OCI-LY3 (cell line): ENCODE measurements around the gene GRM8.

ENCODE experiments used
- H2AFZ ChIP-seq: fragments of 200-600, 300-600 bp; shearing (Covaris generic); 2 replicates; pipeline ENCODE4 v1.6.0; 2014; ENCODE audit warnings: antibody characterized with exemption, low read depth, low read length
- H3K27ac ChIP-seq: fragments of 200-600, 300-600 bp; sonication (generic); 2 replicates; pipeline ENCODE4 v1.5.1; 2014; ENCODE audit warnings: mild to moderate bottlenecking, low read length, moderate library complexity, mixed read lengths
- H3K27me3 ChIP-seq: fragments of 200-600, 300-600 bp; sonication (generic); 2 replicates; pipeline ENCODE4 v1.6.1; 2014; ENCODE audit warnings: low read depth, low read length, mixed read lengths
- H3K36me3 ChIP-seq: fragments of 200-600, 300-600 bp; sonication (generic); replicated peaks from 2 replicates; pipeline ENCODE3; 2014; ENCODE audit warnings: low read depth, low read length, mixed read lengths
- H3K4me1 ChIP-seq: fragments of 300-600, 200-600 bp; sonication (generic); 2 replicates; pipeline ENCODE4 v1.6.1; 2014; ENCODE audit warnings: low read length, mixed read lengths
- H3K4me2 ChIP-seq: fragments of 200-600, 300-600 bp; sonication (generic); 2 replicates; pipeline ENCODE4 v1.6.1; 2014; ENCODE audit warnings: low read length, mixed read lengths
- H3K4me3 ChIP-seq: fragments of 300-600, 200-600 bp; sonication (generic); 2 replicates; pipeline ENCODE4 v1.5.1; 2014; ENCODE audit warnings: antibody characterized with exemption, mild to moderate bottlenecking, low read length, moderate library complexity
- H3K79me2 ChIP-seq: fragments of 300-600, 200-600 bp; shearing (Covaris generic); 2 replicates; pipeline ENCODE4 v1.6.1; 2014; ENCODE audit warnings: mild to moderate bottlenecking, low read length, mixed read lengths
- H3K9ac ChIP-seq: fragments of 300-600, 200-600 bp; shearing (Covaris generic); 2 replicates; pipeline ENCODE4 v1.6.0; 2014; ENCODE audit warnings: mild to moderate bottlenecking, low read length, moderate library complexity
- H3K9me3 ChIP-seq: fragments of 200-600, 300-600 bp; shearing (Covaris generic); 2 replicates; pipeline ENCODE4 v1.6.1; 2014; ENCODE audit warnings: low read length, mixed read lengths; ENCODE audit not compliant: insufficient read depth
- H4K20me1 ChIP-seq: fragments of 200-600, 300-600 bp; sonication (generic); 2 replicates; pipeline ENCODE4 v1.6.1; 2016; ENCODE audit warnings: low read length, mixed read lengths; ENCODE audit not compliant: insufficient read depth
- CTCF ChIP-seq: fragments of 200-600, 300-600 bp; sonication (generic); IDR thresholded peaks from 2 replicates; pipeline ENCODE4 v1.5.1; 2014; ENCODE audit warnings: antibody characterized with exemption, low read length, low read depth
- EZH2phosphoT487 ChIP-seq: fragments of 200-600 bp; shearing (Covaris generic); IDR thresholded peaks from 2 replicates; pipeline ENCODE4 v1.6.1; 2018; ENCODE audit warnings: antibody characterized with exemption, mixed run types, low read depth

GRM8 gene

GRCh38 chr7:126856691-126857291 is 395.9 kb downstream of the GRM8 start:
- H3K27ac ChIP-seq = no peak overlapping the region
- no peaks in the 10 kb centered on the region for H3K36me3 ChIP-seq
- TF ChIP-seq EZH2phosphoT487 (no peak), CTCF (peak; percentile 72)
- H3K4me1 ChIP-seq = no peaks in the 10 kb centered on the region
- H2AFZ ChIP-seq = no peak overlapping the region
- H3K79me2 ChIP-seq = no peaks in the 10 kb centered on the region
- H3K27me3 ChIP-seq = no peaks in the 10 kb centered on the region
- no peak overlapping the region for H3K4me2 ChIP-seq
- no peak overlapping the region for H3K4me3 ChIP-seq
- no peak overlapping the region for H3K9ac ChIP-seq
- H3K9me3 ChIP-seq = no peaks in the 10 kb centered on the region
- no peaks in the 10 kb centered on the region for H4K20me1 ChIP-seq

- Histone ChIP-seq H4K20me1 (no peaks in the 10 kb centered on the region), H3K27me3 (no peaks in the 10 kb centered on the region), H3K9me3 (no peaks in the 10 kb centered on the region), H3K36me3 (no peaks in the 10 kb centered on the region), H3K4me1 (no peaks in the 10 kb centered on the region), H3K27ac (no peak overlapping the region), H2AFZ (no peak overlapping the region), H3K9ac (no peak overlapping the region), H3K4me2 (no peak overlapping the region), H3K4me3 (no peak overlapping the region), H3K79me2 (no peaks in the 10 kb centered on the region)
- no peak for TF ChIP-seq EZH2phosphoT487
- no peak for TF ChIP-seq CTCF
Measured at GRCh38 chr7:126845331-126845730, 407.4 kb downstream of the GRM8 start.

- Histone ChIP-seq H3K4me2 (no peak overlapping the region), H3K36me3 (no peaks in the 10 kb centered on the region), H3K79me2 (no peaks in the 10 kb centered on the region), H3K4me1 (no peaks in the 10 kb centered on the region), H3K4me3 (no peak overlapping the region), H3K9me3 (no peaks in the 10 kb centered on the region), H2AFZ (no peak overlapping the region), H3K27ac (no peak overlapping the region), H4K20me1 (no peaks in the 10 kb centered on the region), H3K27me3 (no peaks in the 10 kb centered on the region), H3K9ac (no peak overlapping the region)
- TF ChIP-seq CTCF = no peak
Measured at GRCh38 chr7:126843883-126844282, 408.9 kb downstream of the GRM8 start.

- H2AFZ ChIP-seq = no peak overlapping the region
- no peaks in the 10 kb centered on the region for H3K79me2 ChIP-seq
- TF ChIP-seq EZH2phosphoT487 (no peak), CTCF (no peak)
- no peak overlapping the region for H3K4me3 ChIP-seq
- no peak overlapping the region for H3K4me2 ChIP-seq
- H3K9ac ChIP-seq = no peak overlapping the region
- H3K27ac ChIP-seq = no peak overlapping the region
- H3K27me3 ChIP-seq = no peaks in the 10 kb centered on the region
- H4K20me1 ChIP-seq = no peaks in the 10 kb centered on the region
- H3K4me1 ChIP-seq = no peaks in the 10 kb centered on the region
- no peaks in the 10 kb centered on the region for H3K9me3 ChIP-seq
- no peaks in the 10 kb centered on the region for H3K36me3 ChIP-seq
Measured at GRCh38 chr7:126843336-126843735, 409.4 kb downstream of the GRM8 start.
